WTC11 (cell line): ENCODE data around the gene GYPE. TPM values are rescaled to one million over a fixed set of nuclear protein-coding genes. Genes with fewer than 3 reads are reported as not detected.
"Not testable (repeated sequence)": the region's sequence is repeated elsewhere in the genome, so short reads cannot be mapped to it uniquely, and the experiment has no call there.

Experiments used
- ATAC-seq: fragments of 200-7000 bp; cut with Tn5 transposase; 2 replicates; pipeline ENCODE4 v1.10.0; 2021; ENCODE audit warnings: mild to moderate bottlenecking, moderate library complexity
- CTCF ChIA-PET: fragments of 300-600 bp; sonication (Branson Sonifier 250); formaldehyde crosslinking; loops from one replicate; lab custom pipeline; 2021; ENCODE audit warnings: antibody characterized with exemption; lab: Charles Lee
- POLR2A ChIA-PET: fragments of 350-600 bp; sonication (Branson Sonifier 250); formaldehyde crosslinking; loops from one replicate; lab custom pipeline; 2021; ENCODE audit warnings: antibody characterized with exemption; lab: Charles Lee
- DNase-seq: peaks from one replicate; pipeline ENCODE4 v3.0.0; 2021; ENCODE audit warnings: low spot score
- H3K27ac Mint-ChIP-seq: 2 replicates; pipeline ENCODE4 v1.8.0; 2021; ENCODE audit warnings: mixed read lengths
- H3K27me3 Mint-ChIP-seq: 2 replicates; pipeline ENCODE4 v1.8.0; 2021; ENCODE audit warnings: low read depth, mild to moderate bottlenecking, moderate library complexity, mixed read lengths
- H3K36me3 Mint-ChIP-seq: 2 replicates; pipeline ENCODE4 v1.8.0; 2021; ENCODE audit warnings: mixed read lengths
- H3K4me1 Mint-ChIP-seq: 2 replicates; pipeline ENCODE4 v1.8.0; 2022; ENCODE audit warnings: mixed read lengths
- H3K4me3 Mint-ChIP-seq: 2 replicates; pipeline ENCODE4 v1.8.0; 2021; ENCODE audit warnings: mild to moderate bottlenecking, moderate library complexity, mixed read lengths
- H3K9me3 Mint-ChIP-seq: 2 replicates; pipeline ENCODE4 v1.8.0; 2021; ENCODE audit warnings: mixed read lengths
- ATF1 ChIP-seq: sonication (generic); formaldehyde crosslinking; IDR thresholded peaks from 2 replicates; pipeline ENCODE4 v1.8.1; 2023; ENCODE audit warnings: mild to moderate bottlenecking, moderate library complexity, missing genetic modification reagents
- ELF4 ChIP-seq: sonication (generic); formaldehyde crosslinking; IDR thresholded peaks from 2 replicates; pipeline ENCODE4 v1.8.1; 2022; ENCODE audit warnings: low read depth, mild to moderate bottlenecking, moderate library complexity, missing genetic modification reagents
- ESRRA ChIP-seq: sonication (generic); formaldehyde crosslinking; IDR thresholded peaks from 2 replicates; pipeline ENCODE4 v1.8.1; 2022; ENCODE audit warnings: mild to moderate bottlenecking, missing genetic modification reagents, borderline replicate concordance
- GABPB1 ChIP-seq: sonication (generic); formaldehyde crosslinking; IDR thresholded peaks from 2 replicates; pipeline ENCODE4 v1.8.1; 2023; ENCODE audit warnings: mild to moderate bottlenecking, missing genetic modification reagents
- MXD4 ChIP-seq: fragments of 250-450 bp; sonication (Bioruptor Pico); IDR thresholded peaks from 2 replicates; pipeline ENCODE4 v1.8.0; 2021; ENCODE audit warnings: mild to moderate bottlenecking, moderate library complexity, borderline replicate concordance
- NFE2L1 ChIP-seq: sonication (generic); formaldehyde crosslinking; IDR thresholded peaks from 2 replicates; pipeline ENCODE4 v1.8.1; 2023; ENCODE audit warnings: missing genetic modification reagents
- NFYB ChIP-seq: sonication (generic); formaldehyde crosslinking; conservative IDR thresholded peaks from 2 replicates; pipeline ENCODE4 v1.8.0; 2022; ENCODE audit warnings: low read depth, missing genetic modification reagents
- NR3C1 ChIP-seq: sonication (generic); formaldehyde crosslinking; conservative IDR thresholded peaks from 2 replicates; pipeline ENCODE4 v1.8.1; 2023; ENCODE audit warnings: low read depth, mild to moderate bottlenecking, missing genetic modification reagents
- OVOL2 ChIP-seq: fragments of 250-450 bp; sonication (Bioruptor Pico); IDR thresholded peaks from 2 replicates; pipeline ENCODE4 v1.9.0; 2021; ENCODE audit warnings: mild to moderate bottlenecking, borderline replicate concordance
- PRRX2 ChIP-seq: fragments of 250-450 bp; sonication (Bioruptor Pico); IDR thresholded peaks from 2 replicates; pipeline ENCODE4 v1.8.0; 2021; ENCODE audit warnings: mild to moderate bottlenecking
- SMAD4 ChIP-seq: sonication (generic); formaldehyde crosslinking; IDR thresholded peaks from 2 replicates; pipeline ENCODE4 v1.8.0; 2022; ENCODE audit warnings: mild to moderate bottlenecking, missing genetic modification reagents
- TEAD1 ChIP-seq: sonication (generic); formaldehyde crosslinking; IDR thresholded peaks from 2 replicates; pipeline ENCODE4 v1.8.0; 2022; ENCODE audit warnings: mild to moderate bottlenecking, missing genetic modification reagents
- ZNF416 ChIP-seq: fragments of 250-450 bp; sonication (Bioruptor Pico); IDR thresholded peaks from 2 replicates; pipeline ENCODE4 v1.9.0; 2021; ENCODE audit warnings: mild to moderate bottlenecking, inconsistent platforms
- total RNA-seq: library from RNA; stranded (reverse); gene quantifications from 3 replicates; pipeline ENCODE4 v1.2.3, GENCODE V29; 2021
- TF ChIP-seq, protein P1 (sequence below): fragments of 250-450 bp; sonication (Bioruptor Pico); IDR thresholded peaks from 2 replicates; pipeline ENCODE4 v1.9.0; 2021; ENCODE audit warnings: moderate library complexity, mild to moderate bottlenecking, inconsistent platforms, borderline replicate concordance
- TF ChIP-seq, protein P2 (sequence below): sonication (generic); formaldehyde crosslinking; IDR thresholded peaks from 2 replicates; pipeline ENCODE4 v1.8.0; 2022; ENCODE audit warnings: mild to moderate bottlenecking, missing genetic modification reagents
- TF ChIP-seq, protein P3 (sequence below): sonication (generic); formaldehyde crosslinking; IDR thresholded peaks from 2 replicates; pipeline ENCODE4 v1.8.0; 2023; ENCODE audit warnings: mild to moderate bottlenecking, missing genetic modification reagents

Gene GYPE
- total RNA-seq, 1 experiment from 2014 or later: not detected

- H3K4me3 Mint-ChIP-seq: no peak overlapping the region
- no peak for TF ChIP-seq ELF4 (CRISPR knock-in tag)
- TF ChIP-seq, protein P1, sequence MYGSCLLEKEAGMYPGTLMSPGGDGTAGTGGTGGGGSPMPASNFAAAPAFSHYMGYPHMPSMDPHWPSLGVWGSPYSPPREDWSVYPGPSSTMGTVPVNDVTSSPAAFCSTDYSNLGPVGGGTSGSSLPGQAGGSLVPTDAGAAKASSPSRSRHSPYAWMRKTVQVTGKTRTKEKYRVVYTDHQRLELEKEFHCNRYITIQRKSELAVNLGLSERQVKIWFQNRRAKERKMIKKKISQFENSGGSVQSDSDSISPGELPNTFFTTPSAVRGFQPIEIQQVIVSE (CRISPR knock-in tag): no peak
- TF ChIP-seq NR3C1 (CRISPR knock-in tag): no peak
- TF ChIP-seq OVOL2: no peak
- TF ChIP-seq ESRRA (CRISPR knock-in tag): no peak
- TF ChIP-seq, all 79 proteins: peak for 0
- Mint-ChIP-seq H3K4me1 (no peaks in the 10 kb centered on the region), H3K9me3 (no peaks in the 10 kb centered on the region), H3K36me3 (no peaks in the 10 kb centered on the region), H3K27me3 (no peaks in the 10 kb centered on the region), H3K27ac (no peak overlapping the region)
- ATAC-seq (no peak), DNase-seq (no peak)
- ChIA-PET CTCF (no interaction called here), POLR2A (no interaction called here)
These were observed 22.5 kb downstream of the GYPE start for GRCh38 chr4:143882892-143883291.

DNA sequence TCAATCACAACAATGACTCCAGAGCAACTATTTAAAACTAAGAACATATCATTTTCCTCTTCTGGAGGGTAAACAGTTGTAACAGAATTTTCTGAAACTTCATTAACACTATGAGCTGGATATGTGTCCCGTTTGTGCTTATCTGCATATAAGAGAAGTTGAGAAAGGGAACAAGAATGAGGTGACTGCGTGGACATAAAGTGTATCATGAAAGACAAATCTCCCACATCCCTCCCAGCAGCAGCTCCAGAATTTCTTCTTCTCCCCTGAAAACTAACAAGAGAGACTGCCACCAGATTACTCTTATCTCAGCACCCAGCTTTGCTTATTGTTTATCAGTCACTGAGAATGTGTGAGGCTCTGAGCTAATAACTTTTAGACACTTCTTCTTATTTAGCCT is 25.8 kb downstream of the GYPE start:
- H3K9me3 Mint-ChIP-seq, CTCF ChIA-PET, POLR2A ChIA-PET, ATAC-seq, H3K4me1 Mint-ChIP-seq, H3K27me3 Mint-ChIP-seq, DNase-seq, H3K27ac Mint-ChIP-seq, H3K4me3 Mint-ChIP-seq, H3K36me3 Mint-ChIP-seq: not testable (repeated sequence)

DNA sequence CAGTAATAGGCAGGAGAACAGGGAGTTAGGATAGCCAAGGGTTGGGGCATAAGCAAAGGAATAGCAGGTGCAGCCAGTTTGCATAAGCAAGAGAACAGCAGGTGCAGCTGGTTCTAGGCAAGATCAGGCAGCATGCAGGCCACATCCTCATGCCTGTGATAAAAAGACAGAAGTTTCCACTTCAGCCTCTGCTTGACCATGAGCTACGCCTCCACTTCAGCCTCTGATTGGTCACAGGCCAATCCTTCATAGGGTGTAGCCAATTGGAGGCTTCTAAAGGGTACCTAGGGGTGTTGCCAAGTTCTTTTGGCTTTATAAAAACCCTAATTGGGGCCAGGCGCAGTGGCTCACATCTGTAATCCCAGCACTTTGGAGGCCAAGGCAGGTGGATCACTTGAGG is 30.0 kb downstream of the GYPE start:
- H3K27me3 Mint-ChIP-seq, DNase-seq, CTCF ChIA-PET, POLR2A ChIA-PET, H3K4me3 Mint-ChIP-seq, H3K27ac Mint-ChIP-seq, H3K36me3 Mint-ChIP-seq, H3K9me3 Mint-ChIP-seq, H3K4me1 Mint-ChIP-seq: not testable (repeated sequence)
- 0 out of 2 replicates have a peak, but pooled peaks have one; percentile 28 for ATAC-seq

DNA sequence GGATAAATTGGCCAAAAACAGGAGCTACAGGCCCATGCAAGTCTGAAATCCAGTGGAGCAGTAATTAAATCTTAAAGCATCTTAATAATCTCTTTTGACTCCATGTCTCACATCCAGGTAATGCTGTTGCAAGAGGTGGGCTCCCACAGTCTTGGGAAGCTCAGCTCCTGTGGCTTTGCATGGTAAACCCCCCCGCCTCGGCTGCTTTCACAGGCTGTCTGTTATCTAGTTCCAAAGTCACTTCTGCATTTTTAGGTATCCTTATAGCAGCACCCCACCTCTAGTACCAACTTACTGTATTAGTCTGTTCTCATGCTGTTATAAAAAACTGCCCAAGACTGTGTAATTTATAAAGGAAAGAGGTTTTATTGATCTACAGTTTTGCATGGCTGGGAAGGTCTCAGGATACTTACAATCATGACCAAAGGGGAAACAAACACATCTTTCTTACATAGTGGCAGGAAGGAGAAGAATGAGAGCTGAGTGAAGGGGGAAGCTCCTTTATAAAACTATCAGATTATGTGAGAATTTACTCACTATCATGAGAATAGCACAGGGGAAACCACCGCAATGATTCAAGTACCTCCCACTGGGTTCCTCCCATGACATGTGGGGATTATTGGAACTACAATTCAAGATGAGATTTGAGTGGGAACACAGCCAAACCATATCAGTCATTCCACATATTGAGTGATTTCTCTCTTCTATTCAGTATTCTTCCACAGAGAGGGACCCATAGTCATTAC is 34.7 kb downstream of the GYPE start:
- H3K9me3 Mint-ChIP-seq: peaks cover 12% of the 10 kb centered on the region
- H3K4me3 Mint-ChIP-seq, H3K36me3 Mint-ChIP-seq, H3K27ac Mint-ChIP-seq, H3K27me3 Mint-ChIP-seq, ATAC-seq, H3K4me1 Mint-ChIP-seq, CTCF ChIA-PET, POLR2A ChIA-PET, DNase-seq: not testable (repeated sequence)

- H3K36me3 Mint-ChIP-seq, H3K27ac Mint-ChIP-seq, DNase-seq, POLR2A ChIA-PET, H3K4me3 Mint-ChIP-seq, ATAC-seq, CTCF ChIA-PET, H3K4me1 Mint-ChIP-seq, H3K27me3 Mint-ChIP-seq: not testable (repeated sequence)
- H3K9me3 Mint-ChIP-seq: peaks cover 15% of the 10 kb centered on the region
These were observed 35.4 kb downstream of the GYPE start for GRCh38 chr4:143869925-143870324.

DNA sequence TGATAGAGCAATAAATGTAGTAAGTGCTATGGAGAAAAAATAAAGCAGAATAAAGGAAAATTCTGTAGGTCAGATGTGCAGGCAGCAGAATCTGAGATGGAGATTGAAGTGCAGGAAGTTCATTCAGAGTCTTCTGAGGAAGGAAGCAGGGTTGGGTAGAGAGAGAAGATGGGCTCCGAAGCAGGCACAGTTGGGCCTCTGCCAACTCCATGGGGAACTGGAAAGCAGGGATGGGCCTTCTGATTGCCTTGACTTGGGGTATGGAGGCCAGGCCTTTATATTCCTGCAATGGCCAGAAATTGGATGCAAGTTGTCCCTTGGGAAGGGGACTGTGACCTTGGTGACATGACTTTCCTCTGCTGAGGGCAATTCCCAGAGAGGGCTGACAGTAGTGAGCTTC is 42.6 kb downstream of the GYPE start:
- POLR2A ChIA-PET, CTCF ChIA-PET, H3K4me3 Mint-ChIP-seq, H3K27ac Mint-ChIP-seq, H3K27me3 Mint-ChIP-seq, ATAC-seq, DNase-seq, H3K36me3 Mint-ChIP-seq, H3K4me1 Mint-ChIP-seq: not testable (repeated sequence)
- peaks cover 15% of the 10 kb centered on the region for H3K9me3 Mint-ChIP-seq

DNA sequence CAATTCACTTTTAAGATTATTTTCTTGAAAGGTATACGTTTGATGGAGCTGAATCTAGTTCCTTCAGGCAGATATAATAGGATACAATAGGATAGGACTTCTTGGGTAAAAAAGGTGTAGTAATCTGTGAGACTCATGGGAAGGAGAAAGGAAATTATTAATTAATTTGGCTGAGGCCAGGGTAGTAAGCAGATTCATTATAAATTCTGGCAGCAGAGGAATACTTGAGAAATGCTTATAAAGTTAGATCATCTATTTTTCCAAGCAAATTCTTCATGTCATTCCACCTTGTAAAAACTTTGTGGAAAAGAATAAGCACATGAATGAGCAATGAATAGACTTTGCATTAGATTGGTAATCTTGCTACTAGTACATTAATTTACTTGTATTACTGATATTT is 46.9 kb downstream of the GYPE start:
- Mint-ChIP-seq H3K27ac (no peak overlapping the region), H3K36me3 (no peaks in the 10 kb centered on the region), H3K27me3 (no peaks in the 10 kb centered on the region)
- TF ChIP-seq, protein P2, sequence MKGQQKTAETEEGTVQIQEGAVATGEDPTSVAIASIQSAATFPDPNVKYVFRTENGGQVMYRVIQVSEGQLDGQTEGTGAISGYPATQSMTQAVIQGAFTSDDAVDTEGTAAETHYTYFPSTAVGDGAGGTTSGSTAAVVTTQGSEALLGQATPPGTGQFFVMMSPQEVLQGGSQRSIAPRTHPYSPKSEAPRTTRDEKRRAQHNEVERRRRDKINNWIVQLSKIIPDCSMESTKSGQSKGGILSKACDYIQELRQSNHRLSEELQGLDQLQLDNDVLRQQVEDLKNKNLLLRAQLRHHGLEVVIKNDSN (CRISPR knock-in tag): no peak
- TF ChIP-seq NFYB (CRISPR knock-in tag): no peak
- no peak for TF ChIP-seq MXD4
- no peak for TF ChIP-seq SMAD4 (CRISPR knock-in tag)
- TF ChIP-seq NFE2L1 (CRISPR knock-in tag): no peak
- TF ChIP-seq TEAD1: no peak
- TF ChIP-seq GABPB1 (CRISPR knock-in tag): no peak
- TF ChIP-seq ATF1 (CRISPR knock-in tag): no peak
- TF ChIP-seq, protein P3, sequence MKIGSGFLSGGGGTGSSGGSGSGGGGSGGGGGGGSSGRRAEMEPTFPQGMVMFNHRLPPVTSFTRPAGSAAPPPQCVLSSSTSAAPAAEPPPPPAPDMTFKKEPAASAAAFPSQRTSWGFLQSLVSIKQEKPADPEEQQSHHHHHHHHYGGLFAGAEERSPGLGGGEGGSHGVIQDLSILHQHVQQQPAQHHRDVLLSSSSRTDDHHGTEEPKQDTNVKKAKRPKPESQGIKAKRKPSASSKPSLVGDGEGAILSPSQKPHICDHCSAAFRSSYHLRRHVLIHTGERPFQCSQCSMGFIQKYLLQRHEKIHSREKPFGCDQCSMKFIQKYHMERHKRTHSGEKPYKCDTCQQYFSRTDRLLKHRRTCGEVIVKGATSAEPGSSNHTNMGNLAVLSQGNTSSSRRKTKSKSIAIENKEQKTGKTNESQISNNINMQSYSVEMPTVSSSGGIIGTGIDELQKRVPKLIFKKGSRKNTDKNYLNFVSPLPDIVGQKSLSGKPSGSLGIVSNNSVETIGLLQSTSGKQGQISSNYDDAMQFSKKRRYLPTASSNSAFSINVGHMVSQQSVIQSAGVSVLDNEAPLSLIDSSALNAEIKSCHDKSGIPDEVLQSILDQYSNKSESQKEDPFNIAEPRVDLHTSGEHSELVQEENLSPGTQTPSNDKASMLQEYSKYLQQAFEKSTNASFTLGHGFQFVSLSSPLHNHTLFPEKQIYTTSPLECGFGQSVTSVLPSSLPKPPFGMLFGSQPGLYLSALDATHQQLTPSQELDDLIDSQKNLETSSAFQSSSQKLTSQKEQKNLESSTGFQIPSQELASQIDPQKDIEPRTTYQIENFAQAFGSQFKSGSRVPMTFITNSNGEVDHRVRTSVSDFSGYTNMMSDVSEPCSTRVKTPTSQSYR: no peak
- no peak for TF ChIP-seq ZNF416 (CRISPR knock-in tag)
- no peak for TF ChIP-seq PRRX2 (CRISPR knock-in tag)

More for the DNA sequence above, 46.9 kb downstream of the GYPE start:
- peaks cover 5% of the 10 kb centered on the region; the same call in 1 of the 2 replicates for H3K4me1 Mint-ChIP-seq
- POLR2A ChIA-PET: no interaction called here
- no peak for DNase-seq
- no peak overlapping the region for H3K4me3 Mint-ChIP-seq
- no peak for ATAC-seq
- CTCF ChIA-PET: no interaction called here
- H3K9me3 Mint-ChIP-seq: no peaks in the 10 kb centered on the region
